GM12892 (cell line): ENCODE results near the gene DECR2.

Experiments
- POLR2A ChIP-seq: IDR thresholded peaks from 2 replicates; pipeline ENCODE4 v1.6.1; 2011; ENCODE audit warnings: low read depth, low read length, control low read depth
- POLR2AphosphoS5 ChIP-seq: IDR thresholded peaks from 2 replicates; pipeline ENCODE4 v1.6.1; 2011; ENCODE audit warnings: low read depth, low read length, control low read depth
- TAF1 ChIP-seq: IDR thresholded peaks from 2 replicates; pipeline ENCODE4 v1.6.1; 2011; ENCODE audit warnings: low read depth, mild to moderate bottlenecking, control low read depth, low read length, borderline replicate concordance

DNA sequence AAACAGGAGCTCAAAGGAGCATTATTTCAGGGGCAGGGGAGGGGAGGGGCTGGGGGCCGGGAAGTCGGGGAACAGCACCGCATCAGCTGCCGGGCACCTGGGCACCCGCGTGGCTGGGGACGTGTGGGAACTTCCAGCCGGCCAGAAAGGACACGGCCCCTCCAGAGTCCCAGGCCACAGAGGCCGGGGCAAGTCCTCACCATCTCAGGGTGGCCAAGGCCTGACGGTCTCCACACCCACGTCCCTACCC is 21.0 kb upstream of the DECR2 start:
- TF ChIP-seq POLR2A, result no peak
- no peak for TF ChIP-seq TAF1
- no peak for TF ChIP-seq POLR2AphosphoS5
